CD4-positive, alpha-beta T cell treated with Interleukin-4 for 4 hours (primary cell): ENCODE results near the gene GPR183.

Source experiments
- DNase-seq: peaks from one replicate; pipeline ENCODE4 v3.0.0-alpha.2; 2020

GPR183 gene

GRCh38 chr13:99310382-99311031, 3.3 kb upstream of the GPR183 start:
- DNase-seq: peak; percentile 56

- DNase-seq: no peak
These were observed 1.4 kb upstream of the GPR183 start for GRCh38 chr13:99308471-99309087.

GRCh38 chr13:99307648-99308339, 595 bp upstream of the GPR183 start:
- peak; percentile 90 for DNase-seq

DNA sequence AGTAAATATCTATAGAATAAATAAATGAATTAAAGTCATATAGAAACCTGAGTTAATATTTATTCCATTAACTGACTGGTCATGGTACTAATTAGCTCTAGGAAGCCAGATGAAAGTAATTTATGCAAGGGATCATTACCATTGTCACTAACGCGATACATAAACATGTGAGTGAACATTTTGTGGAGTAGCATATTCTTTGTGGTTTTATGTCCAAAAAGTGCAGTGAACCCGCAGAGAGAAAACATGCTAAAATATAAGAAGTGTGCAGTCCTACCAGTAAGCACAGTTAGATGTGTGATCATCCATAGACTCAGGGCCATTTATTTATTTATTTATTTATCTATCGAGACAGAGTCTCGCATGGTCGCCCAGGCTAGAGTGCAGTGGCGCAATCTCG, 1.6 kb downstream of the GPR183 start:
- DNase-seq: no peak

DNA sequence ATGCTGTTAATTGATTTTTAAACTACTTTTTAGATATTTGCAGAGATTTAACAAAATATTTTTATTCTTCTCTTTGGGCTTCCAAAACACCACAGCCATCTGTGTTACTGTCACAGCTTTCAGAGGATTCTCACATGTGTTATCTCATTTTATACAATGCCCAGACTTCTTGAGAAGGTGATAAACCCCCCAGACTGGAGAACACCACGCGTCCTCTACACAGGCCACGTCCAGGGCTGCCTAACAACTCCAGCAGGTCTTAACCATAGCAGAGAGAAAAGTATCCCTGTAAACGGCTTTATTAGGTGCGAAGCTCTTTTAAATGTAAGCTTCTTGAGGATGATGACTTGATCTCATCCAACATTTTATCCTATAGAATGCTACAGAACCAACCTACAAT, 2.0 kb downstream of the GPR183 start:
- peak; percentile 63 for DNase-seq

- no peak for DNase-seq
These were observed 2.7 kb downstream of the GPR183 start for GRCh38 chr13:99304541-99304940.

DNA sequence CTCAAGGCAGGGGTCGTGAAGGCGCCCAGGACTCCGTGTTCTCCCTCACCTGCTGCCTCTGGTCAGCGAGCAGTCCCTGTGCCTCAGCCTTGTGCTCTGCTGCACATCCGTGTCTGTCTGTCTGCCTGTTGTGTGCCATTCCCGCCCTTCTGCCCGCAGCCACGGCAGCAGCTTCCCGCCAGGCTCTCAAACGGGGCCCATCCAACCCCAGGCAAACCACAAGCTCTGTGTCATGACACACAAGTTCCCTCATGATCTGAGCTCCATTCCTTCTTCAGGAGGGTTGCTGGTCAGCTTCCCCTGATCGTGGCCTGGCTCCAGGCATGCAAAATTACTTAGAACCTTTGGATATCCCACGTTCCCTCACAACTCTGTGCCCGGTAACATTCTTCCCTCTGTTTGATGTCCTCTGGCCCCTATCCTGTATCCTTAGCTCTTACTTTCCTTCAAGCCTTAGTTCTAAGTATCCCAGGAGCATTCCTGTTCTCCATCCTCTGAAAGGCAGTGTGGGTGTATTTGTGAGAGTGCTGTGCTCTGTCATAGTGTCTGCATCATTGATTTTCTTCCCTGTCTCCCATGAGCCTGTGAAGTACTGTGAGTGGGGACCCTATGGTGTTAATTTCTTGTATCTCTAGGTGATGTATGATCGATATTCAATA, 3.2 kb downstream of the GPR183 start:
- peak; percentile 68 for DNase-seq

DNA sequence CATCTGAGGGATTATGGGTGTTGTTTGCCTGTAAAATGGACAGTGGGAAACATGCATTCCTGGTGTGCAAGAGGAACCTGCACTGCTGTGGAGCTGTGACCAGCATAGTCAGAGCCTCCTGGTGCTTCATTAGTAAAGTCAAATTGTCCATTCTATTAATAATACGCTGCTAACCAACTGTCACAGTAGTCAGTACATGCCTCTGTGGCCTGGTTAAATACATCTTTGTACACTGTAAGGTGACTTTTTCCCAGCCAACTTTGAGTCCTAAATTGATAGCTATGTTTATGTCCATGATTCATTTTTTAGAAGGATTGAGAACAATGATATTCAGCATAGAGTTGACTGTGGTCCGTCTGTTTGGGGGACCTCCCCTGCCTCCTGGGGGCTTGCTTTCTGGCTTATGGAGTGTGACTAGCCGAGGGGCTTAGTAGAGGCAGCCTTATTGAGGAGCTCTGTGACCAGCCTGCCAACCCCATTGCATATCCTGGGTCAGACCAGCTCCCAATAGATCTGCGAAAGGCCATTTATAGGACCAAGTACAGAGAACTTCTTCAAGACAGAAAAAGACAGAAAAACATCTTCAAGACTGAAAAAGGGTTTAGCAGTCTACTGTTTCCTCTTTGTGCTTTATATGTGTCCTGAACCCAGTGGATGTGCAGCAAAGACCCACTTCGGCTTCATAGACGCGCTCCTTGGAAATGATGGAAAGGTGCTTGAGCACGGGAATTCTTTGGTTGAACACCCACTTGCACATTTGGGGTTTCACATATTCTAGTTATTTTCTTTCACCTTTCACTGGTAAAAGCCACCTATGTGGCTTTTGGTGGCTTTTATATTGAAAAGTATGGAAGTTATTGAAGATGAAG, 4.3 kb downstream of the GPR183 start:
- no peak for DNase-seq

- no peak for DNase-seq
These were observed 5.1 kb downstream of the GPR183 start for GRCh38 chr13:99301913-99302636.

DNA sequence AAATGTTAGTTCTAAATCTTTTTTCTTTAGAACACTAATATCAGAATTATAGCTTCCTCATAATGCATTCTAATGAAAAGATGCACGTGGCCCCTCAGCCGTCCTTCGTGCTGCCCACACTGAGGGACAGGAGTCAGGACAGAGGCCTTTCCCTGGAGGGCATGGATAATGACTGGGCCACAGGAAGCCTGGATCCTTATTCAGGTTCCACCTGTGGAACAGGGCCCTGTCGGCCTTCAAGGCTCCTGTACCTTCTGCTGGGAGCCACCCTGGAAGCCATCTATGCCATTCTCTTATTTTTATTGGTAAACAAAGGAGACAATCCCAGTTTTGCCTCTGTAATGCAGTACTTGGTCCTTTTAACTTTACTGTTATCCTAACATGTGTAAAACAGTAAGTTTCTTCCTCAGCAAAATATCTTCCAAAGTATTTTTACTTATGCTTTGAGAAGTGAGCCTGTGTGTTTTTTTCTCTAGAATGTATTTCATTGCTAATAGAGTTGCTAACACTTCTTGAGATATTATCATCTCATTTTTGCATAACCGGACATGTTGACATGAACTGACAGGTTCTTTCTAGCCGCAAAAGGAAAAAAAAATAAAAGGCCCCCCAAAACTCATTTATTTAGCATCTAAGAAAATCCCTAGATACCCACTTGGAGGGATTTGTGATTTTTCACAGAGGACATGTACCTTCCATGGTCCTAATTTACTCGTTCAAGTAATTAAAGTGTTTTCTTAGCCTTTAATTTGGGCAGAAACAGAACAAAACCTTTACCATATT, 6.0 kb downstream of the GPR183 start:
- no peak for DNase-seq

DNA sequence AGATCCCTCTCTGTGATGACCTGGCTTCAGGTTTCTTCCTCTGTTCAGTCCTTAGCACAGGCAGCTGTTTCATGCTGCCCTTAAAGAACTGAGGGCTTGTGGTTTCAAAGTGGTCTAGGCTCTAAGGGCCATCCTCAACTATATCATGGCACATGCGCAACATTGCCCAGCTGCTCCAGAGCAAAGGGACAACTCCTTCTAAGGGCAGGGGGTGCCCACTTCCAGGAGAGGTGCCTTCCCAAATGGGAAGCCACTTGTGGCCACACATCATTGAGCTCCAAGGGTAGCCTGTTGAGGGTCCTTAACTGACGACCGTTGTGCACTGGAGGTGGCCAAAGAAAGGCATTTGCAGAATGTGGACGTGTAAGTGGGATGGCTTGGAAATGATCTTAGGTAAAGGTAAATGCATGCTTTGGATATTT, 7.3 kb downstream of the GPR183 start:
- no peak for DNase-seq

- DNase-seq: no peak
These were observed 7.8 kb downstream of the GPR183 start for GRCh38 chr13:99299256-99299919.

DNA sequence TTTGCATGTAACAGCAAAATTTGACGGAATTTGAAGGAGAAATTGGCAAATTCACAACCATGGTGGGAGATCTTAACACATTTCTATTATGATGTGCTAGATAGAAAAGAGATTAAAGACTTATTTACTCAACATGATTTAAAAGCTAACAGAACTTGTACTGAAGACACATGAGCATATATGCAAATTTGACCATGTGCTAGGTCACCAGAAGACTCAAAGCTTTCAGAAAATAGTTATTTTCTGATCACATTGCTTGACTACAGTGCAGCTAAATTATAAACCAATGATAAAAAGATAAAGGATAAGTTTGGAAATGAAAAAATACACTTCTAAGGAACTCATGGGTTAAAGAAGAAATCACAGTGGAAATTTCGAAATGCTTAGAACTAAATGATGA, 9.1 kb downstream of the GPR183 start:
- no peak for DNase-seq

DNA sequence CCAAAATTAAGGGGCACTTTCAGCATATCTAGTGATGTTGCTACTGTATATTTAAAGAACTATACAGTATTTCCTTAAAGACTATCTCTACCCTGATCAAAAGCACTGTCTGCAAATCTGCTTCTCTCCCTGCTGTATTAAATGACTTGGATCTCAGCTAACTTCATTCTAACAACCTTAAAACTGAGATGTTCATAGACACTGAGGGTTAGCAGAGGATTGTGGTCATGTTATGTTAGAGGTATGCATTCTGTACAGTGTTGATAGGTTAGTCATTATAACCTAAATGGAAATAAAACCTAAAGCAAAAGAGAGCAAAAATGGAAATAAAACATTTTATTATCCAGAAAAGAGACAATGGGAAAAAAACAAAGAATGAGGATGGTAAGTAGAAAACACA, 9.9 kb downstream of the GPR183 start:
- DNase-seq: no peak

GRCh38 chr13:99296398-99296797, 10.8 kb downstream of the GPR183 start:
- DNase-seq: peak; percentile 79

GRCh38 chr13:99295488-99296252, 11.5 kb downstream of the GPR183 start:
- DNase-seq: no peak

GRCh38 chr13:99294958-99295357, 12.2 kb downstream of the GPR183 start:
- no peak for DNase-seq

- no peak for DNase-seq
These were observed 13.0 kb downstream of the GPR183 start for GRCh38 chr13:99294198-99294597.

- no peak for DNase-seq
These were observed 14.0 kb downstream of the GPR183 start for GRCh38 chr13:99293178-99293577.

DNA sequence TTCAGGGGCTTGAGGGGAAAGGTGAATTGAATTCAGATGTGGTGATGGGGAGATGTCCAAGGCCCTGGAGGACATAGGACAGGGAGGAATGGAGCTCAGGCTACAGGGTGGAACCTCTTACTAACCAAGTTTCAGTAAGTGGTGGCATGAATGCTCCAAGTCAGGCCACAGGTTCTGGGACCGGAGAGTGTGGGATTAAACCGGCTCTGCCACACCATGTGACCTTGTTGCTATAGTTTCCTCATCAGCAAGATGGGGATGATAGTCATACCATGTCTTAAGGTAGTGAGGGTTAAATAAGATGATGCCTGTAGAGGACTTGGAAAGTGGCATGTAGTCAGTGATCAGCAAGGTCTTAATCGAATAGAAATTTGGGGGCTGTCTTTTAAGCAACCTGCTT, 16.3 kb downstream of the GPR183 start:
- no peak for DNase-seq
